ENCODE results near the gene SIGLEC11.

Gene SIGLEC11

GRCh38 chr19:49913720-49914119, 47.3 kb downstream of the SIGLEC11 start:
- no peak overlapping the region for H3K4me2 ChIP-seq (ENCODE audit: insufficient read depth, low read length)
- H3K36me3 ChIP-seq (ENCODE audit: insufficient read depth, low read length), result peaks cover 93% of the 10 kb centered on the region

GRCh38 chr19:49912965-49913685, 47.8 kb downstream of the SIGLEC11 start:
- Histone ChIP-seq H3K79me2 (ENCODE audit: insufficient read depth, low read length) (peaks cover 93% of the 10 kb centered on the region), H3K4me1 (ENCODE audit: insufficient read depth, low read length) (no peaks in the 10 kb centered on the region)
- ATAC-seq (ENCODE audit: insufficient read depth, low read depth), result no peak

More at GRCh38 chr19:49913720-49914119, 47.3 kb downstream of the SIGLEC11 start:
- no peak for DNase-seq
- Histone ChIP-seq H4K20me1 (ENCODE audit: insufficient read depth, low read length) (peaks cover 89% of the 10 kb centered on the region), H3K79me2 (ENCODE audit: insufficient read depth, low read length) (peaks cover 93% of the 10 kb centered on the region), H3K9me3 (ENCODE audit: insufficient read depth, low read length, severe bottlenecking) (no peaks in the 10 kb centered on the region), H3K4me1 (ENCODE audit: insufficient read depth, low read length) (no peaks in the 10 kb centered on the region), H2AFZ (ENCODE audit: low read depth, low read length) (no peak overlapping the region), H3K9ac (ENCODE audit: low read depth, low read length) (no peak overlapping the region), H3K4me3 (ENCODE audit: low read depth in 1 of 2, low read length in 2 of 2) (no peak overlapping the region), H3K27me3 (ENCODE audit: insufficient read depth, low read length, poor library complexity) (no peaks in the 10 kb centered on the region), H3K27ac (ENCODE audit: low read length) (no peak overlapping the region)
- ATAC-seq (ENCODE audit: insufficient read depth, low read depth), result no peak
- TF ChIP-seq CTCF (IDR thresholded peaks at IDR 0.05; ENCODE audit: borderline replicate concordance, extremely low read depth, low read length, poor library complexity, severe bottlenecking) (no peak), EZH2 (IDR thresholded peaks at IDR 0.05; ENCODE audit: borderline replicate concordance, low read depth, low read length, severe bottlenecking) (no peak)

GRCh38 chr19:49911381-49912145, 49.4 kb downstream of the SIGLEC11 start:
- Histone ChIP-seq H3K4me2 (ENCODE audit: insufficient read depth, low read length) (no peak overlapping the region), H3K79me2 (ENCODE audit: insufficient read depth, low read length) (peaks cover 79% of the 10 kb centered on the region), H2AFZ (ENCODE audit: low read depth, low read length) (no peak overlapping the region), H3K4me3 (ENCODE audit: low read depth in 1 of 2, low read length in 2 of 2) (no peak overlapping the region), H3K27ac (ENCODE audit: low read length) (no peak overlapping the region), H3K9me3 (ENCODE audit: insufficient read depth, low read length, severe bottlenecking) (no peaks in the 10 kb centered on the region), H3K36me3 (ENCODE audit: insufficient read depth, low read length) (peaks cover 94% of the 10 kb centered on the region), H3K9ac (ENCODE audit: low read depth, low read length) (no peak overlapping the region), H4K20me1 (ENCODE audit: insufficient read depth, low read length) (peaks cover 89% of the 10 kb centered on the region), H3K4me1 (ENCODE audit: insufficient read depth, low read length) (peaks cover 4% of the 10 kb centered on the region; the same call in 1 of the 2 replicates), H3K27me3 (ENCODE audit: insufficient read depth, low read length, poor library complexity) (no peaks in the 10 kb centered on the region)
- TF ChIP-seq CTCF (IDR thresholded peaks at IDR 0.05; ENCODE audit: borderline replicate concordance, extremely low read depth, low read length, poor library complexity, severe bottlenecking) (no peak), EZH2 (IDR thresholded peaks at IDR 0.05; ENCODE audit: borderline replicate concordance, low read depth, low read length, severe bottlenecking) (no peak)
- no peak for DNase-seq
- ATAC-seq (ENCODE audit: insufficient read depth, low read depth), result no peak

More at GRCh38 chr19:49912965-49913685, 47.8 kb downstream of the SIGLEC11 start:
- Histone ChIP-seq H3K27me3 (ENCODE audit: insufficient read depth, low read length, poor library complexity) (no peaks in the 10 kb centered on the region), H3K4me2 (ENCODE audit: insufficient read depth, low read length) (no peak overlapping the region), H3K27ac (ENCODE audit: low read length) (no peak overlapping the region), H3K36me3 (ENCODE audit: insufficient read depth, low read length) (peaks cover 94% of the 10 kb centered on the region), H4K20me1 (ENCODE audit: insufficient read depth, low read length) (peaks cover 90% of the 10 kb centered on the region), H2AFZ (ENCODE audit: low read depth, low read length) (no peak overlapping the region), H3K9me3 (ENCODE audit: insufficient read depth, low read length, severe bottlenecking) (no peaks in the 10 kb centered on the region), H3K9ac (ENCODE audit: low read depth, low read length) (no peak overlapping the region), H3K4me3 (ENCODE audit: low read depth in 1 of 2, low read length in 2 of 2) (no peak overlapping the region)
- no peak for TF ChIP-seq EZH2 (IDR thresholded peaks at IDR 0.05; ENCODE audit: borderline replicate concordance, low read depth, low read length, severe bottlenecking)
- peak; percentile 13 for TF ChIP-seq CTCF (IDR thresholded peaks at IDR 0.05; ENCODE audit: borderline replicate concordance, extremely low read depth, low read length, poor library complexity, severe bottlenecking)
- DNase-seq, result no peak

Data from DND-41 (cell line).